GM13976 (cell line): Measurements from ENCODE around the gene IFNA8.
"Not testable (repeated sequence)": the region's sequence is repeated elsewhere in the genome, so short reads cannot be mapped to it uniquely, and the experiment has no call there.

ENCODE experiments used
- DNase-seq: peaks from one replicate; pipeline ENCODE4 v3.0.0; 2012; ENCODE audit warnings: low spot score
- CTCF ChIP-seq: IDR thresholded peaks from 2 replicates; pipeline ENCODE4 v1.5.1; 2012; ENCODE audit warnings: borderline replicate concordance, mild to moderate bottlenecking; ENCODE audit not compliant: insufficient read depth; ENCODE audit errors: extremely low read depth, missing control alignments, control extremely low read depth
- in situ Hi-C: fragments of 300-500 bp; cut with MboI; formaldehyde crosslinking; loops from one replicate; pipeline ENCODE4 v1.12.0; 2022; ENCODE audit warnings: low sequenced_read_pairs, mixed read lengths, inconsistent platforms; ENCODE audit not compliant: unreplicated experiment

IFNA8 gene

GRCh38 chr9:21415493-21416267 lies 6.8 kb downstream of the IFNA8 start:
- no peak for DNase-seq
- in situ Hi-C loops = no loop called here
- TF ChIP-seq CTCF = no peak

GRCh38 chr9:21428235-21428634 lies 19.3 kb downstream of the IFNA8 start:
- TF ChIP-seq CTCF = no peak
- DNase-seq = no peak
- in situ Hi-C loops = no loop called here

GRCh38 chr9:21429191-21429590 lies 20.3 kb downstream of the IFNA8 start:
- in situ Hi-C loops = no loop called here
- TF ChIP-seq CTCF = no peak
- no peak for DNase-seq

- in situ Hi-C loops = no loop called here
- no peak for TF ChIP-seq CTCF
- no peak for DNase-seq
Observed at GRCh38 chr9:21432672-21433425, 23.9 kb downstream of the IFNA8 start.

GRCh38 chr9:21434202-21435014 lies 25.5 kb downstream of the IFNA8 start:
- peak; percentile 51 for TF ChIP-seq CTCF
- in situ Hi-C loops = no loop called here
- DNase-seq = peak; percentile 15

- DNase-seq, in situ Hi-C loops: not testable (repeated sequence)
Observed at GRCh38 chr9:21435015-21435383, 26.1 kb downstream of the IFNA8 start.
